WTC11 (cell line): Measurements from ENCODE around the gene ELP5. TPM values are rescaled to one million over a fixed set of nuclear protein-coding genes. Genes with fewer than 3 reads are reported as not detected.

Source experiments
- AR ChIP-seq: fragments of 250-450 bp; sonication (Bioruptor Pico); IDR thresholded peaks from 2 replicates; pipeline ENCODE4 v1.9.0; 2021; ENCODE audit warnings: mild to moderate bottlenecking
- ARID4B ChIP-seq: sonication (generic); formaldehyde crosslinking; IDR thresholded peaks from 2 replicates; pipeline ENCODE4 v1.8.0; 2023; ENCODE audit warnings: missing genetic modification reagents, mild to moderate bottlenecking, borderline replicate concordance
- CBFB ChIP-seq: sonication (generic); formaldehyde crosslinking; IDR thresholded peaks from 2 replicates; pipeline ENCODE4 v1.8.1; 2022; ENCODE audit warnings: mild to moderate bottlenecking, low read depth, missing genetic modification reagents
- CREB1 ChIP-seq: sonication (generic); formaldehyde crosslinking; IDR thresholded peaks from 2 replicates; pipeline ENCODE4 v1.8.0; 2023; ENCODE audit warnings: mild to moderate bottlenecking, missing genetic modification reagents
- E2F1 ChIP-seq: sonication (generic); formaldehyde crosslinking; IDR thresholded peaks from 2 replicates; pipeline ENCODE4 v1.8.0; 2022; ENCODE audit warnings: mild to moderate bottlenecking, missing genetic modification reagents
- ERG ChIP-seq: fragments of 250-450 bp; sonication (Bioruptor Pico); IDR thresholded peaks from 2 replicates; pipeline ENCODE4 v1.8.0; 2021; ENCODE audit warnings: mild to moderate bottlenecking
- FOXP4 ChIP-seq: sonication (generic); formaldehyde crosslinking; IDR thresholded peaks from 2 replicates; pipeline ENCODE4 v1.8.0; 2022; ENCODE audit warnings: mild to moderate bottlenecking, missing genetic modification reagents
- MAX ChIP-seq: sonication (generic); formaldehyde crosslinking; IDR thresholded peaks from 2 replicates; pipeline ENCODE4 v1.8.0; 2022; ENCODE audit warnings: mild to moderate bottlenecking, missing genetic modification reagents
- RORB ChIP-seq: fragments of 250-450 bp; sonication (Bioruptor Pico); IDR thresholded peaks from 2 replicates; pipeline ENCODE4 v1.9.0; 2021; ENCODE audit warnings: mild to moderate bottlenecking
- SOX15 ChIP-seq: fragments of 250-450 bp; sonication (Bioruptor Pico); IDR thresholded peaks from 2 replicates; pipeline ENCODE4 v1.9.0; 2021; ENCODE audit warnings: mild to moderate bottlenecking
- USF2 ChIP-seq: sonication (generic); formaldehyde crosslinking; IDR thresholded peaks from 2 replicates; pipeline ENCODE4 v1.8.1; 2023; ENCODE audit warnings: mild to moderate bottlenecking, missing genetic modification reagents, moderate library complexity
- ZBTB21 ChIP-seq: sonication (generic); formaldehyde crosslinking; IDR thresholded peaks from 2 replicates; pipeline ENCODE4 v1.8.1; 2023; ENCODE audit warnings: mild to moderate bottlenecking, missing genetic modification reagents, borderline replicate concordance
- ZNF396 ChIP-seq: fragments of 250-450 bp; sonication (Bioruptor Pico); IDR thresholded peaks from 2 replicates; pipeline ENCODE4 v1.8.0; 2021; ENCODE audit warnings: mild to moderate bottlenecking, moderate library complexity, borderline replicate concordance
- ZNF416 ChIP-seq: fragments of 250-450 bp; sonication (Bioruptor Pico); IDR thresholded peaks from 2 replicates; pipeline ENCODE4 v1.9.0; 2021; ENCODE audit warnings: mild to moderate bottlenecking, inconsistent platforms
- ZNF671 ChIP-seq: fragments of 250-450 bp; sonication (Bioruptor Pico); IDR thresholded peaks from 2 replicates; pipeline ENCODE4 v1.8.0; 2021; ENCODE audit warnings: mild to moderate bottlenecking
- total RNA-seq: library from RNA; stranded (reverse); gene quantifications from 3 replicates; pipeline ENCODE4 v1.2.3, GENCODE V29; 2021

The ELP5 gene
- total RNA-seq, 1 experiment from 2014 or later, result 101 TPM

GRCh38 chr17:7296189-7296861 is 44.3 kb downstream of the ELP5 start (continued):
- TF ChIP-seq MAX (CRISPR knock-in tag), result peak; percentile 96
- TF ChIP-seq ZNF416 (CRISPR knock-in tag), result no peak
- TF ChIP-seq SOX15 (CRISPR knock-in tag), result no peak
- TF ChIP-seq ERG (CRISPR knock-in tag), result no peak
- peak; percentile 85 for TF ChIP-seq USF2 (CRISPR knock-in tag)
- TF ChIP-seq CREB1, result no peak
- TF ChIP-seq RORB (CRISPR knock-in tag), result no peak
- no peak for TF ChIP-seq ZNF671
- TF ChIP-seq E2F1 (CRISPR knock-in tag), result peak; percentile 71; the same call in 1 of the 2 replicates
- no peak for TF ChIP-seq CBFB
- peak; percentile 90; the same call in 1 of the 2 replicates for TF ChIP-seq ARID4B
- TF ChIP-seq ZNF396, result no peak
- peak; percentile 94 for TF ChIP-seq FOXP4 (CRISPR knock-in tag)
- no peak for TF ChIP-seq AR (CRISPR knock-in tag)
- TF ChIP-seq ZBTB21 (CRISPR knock-in tag), result no peak
- TF ChIP-seq, all 79 proteins: peak for 33
